Measurements from ENCODE around the gene F8. TPM values are rescaled to one million over a fixed set of nuclear protein-coding genes. Genes with fewer than 3 reads are reported as not detected.

Gene F8
- total RNA-seq, 1 donor from 2014 or later, result 3.9 TPM

GRCh38 chrX:154795016-154795415 is 227.5 kb downstream of the F8 start:
- intact Hi-C loops (cut with micrococcal nuclease), result no loop called here

- intact Hi-C loops (cut with micrococcal nuclease), result no loop called here
Measured at GRCh38 chrX:154793084-154793795, 229.3 kb downstream of the F8 start.

GRCh38 chrX:154791939-154792338 is 230.6 kb downstream of the F8 start:
- intact Hi-C loops (cut with micrococcal nuclease), result no loop called here

DNA sequence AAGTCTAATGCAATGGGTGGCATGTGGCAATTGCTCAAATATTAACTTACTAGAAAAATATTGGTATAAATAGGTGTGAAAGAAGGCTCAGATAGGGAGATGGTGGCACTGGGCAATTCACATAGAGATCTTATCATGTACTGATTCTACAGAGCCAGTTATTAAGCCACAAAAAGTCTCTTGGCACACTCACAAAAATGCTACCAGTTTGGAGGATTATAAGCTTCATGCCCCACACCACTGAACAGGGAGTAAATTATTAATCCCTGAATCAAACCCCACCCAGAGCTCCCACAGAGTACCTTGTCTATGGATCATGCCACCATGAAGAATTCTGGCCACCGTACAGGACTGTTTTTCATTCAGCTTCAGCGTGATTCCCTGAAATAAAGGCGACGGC is 231.1 kb downstream of the F8 start:
- intact Hi-C loops (cut with micrococcal nuclease), result no loop called here

Other genes with a start within 250 kb of the F8 start
- 46.1 and 47.4 TPM in 2 replicates for gene MPP1, start 217.2 kb downstream of the F8 start, total RNA-seq
- not detected in 2 replicates for gene SMIM9, start 188.1 kb downstream of the F8 start, total RNA-seq
- gene F8A1, start 136.4 kb downstream of the F8 start, total RNA-seq, result 20.0 and 21.5 TPM in 2 replicates
- 44.2 and 46.8 TPM in 2 replicates for gene FUNDC2, start 4.1 kb upstream of the F8 start, total RNA-seq
- 1.3 and 3.1 TPM in 2 replicates for gene CMC4, start 48.4 kb upstream of the F8 start, total RNA-seq
- gene MTCP1, start 48.4 kb upstream of the F8 start, total RNA-seq, result 13.5 and 20.3 TPM in 2 replicates
- gene BRCC3, start 48.8 kb upstream of the F8 start, total RNA-seq, result 29.0 and 30.8 TPM in 2 replicates
- 62.7 and 68.8 TPM in 2 replicates for gene VBP1, start 193.7 kb upstream of the F8 start, total RNA-seq
- gene RAB39B, start 241.8 kb upstream of the F8 start, total RNA-seq, result 11.5 and 11.6 TPM in 2 replicates

Data from T-helper 1 cell treated with Interleukin-12 subunit alpha and Interleukin-12 subunit beta and Interleukin-4 antibody, amounts not matched to agents 30 ng/mL and 1 ng/mL, for 36 hours (primary cell).